ENCODE data around the gene ARHGEF2. TPM values are rescaled to one million over a fixed set of nuclear protein-coding genes. Genes with fewer than 3 reads are reported as not detected.

ARHGEF2 gene
- total RNA-seq, 4 donors from 2014 or later, result 105 to 195 (median 153) TPM

DNA sequence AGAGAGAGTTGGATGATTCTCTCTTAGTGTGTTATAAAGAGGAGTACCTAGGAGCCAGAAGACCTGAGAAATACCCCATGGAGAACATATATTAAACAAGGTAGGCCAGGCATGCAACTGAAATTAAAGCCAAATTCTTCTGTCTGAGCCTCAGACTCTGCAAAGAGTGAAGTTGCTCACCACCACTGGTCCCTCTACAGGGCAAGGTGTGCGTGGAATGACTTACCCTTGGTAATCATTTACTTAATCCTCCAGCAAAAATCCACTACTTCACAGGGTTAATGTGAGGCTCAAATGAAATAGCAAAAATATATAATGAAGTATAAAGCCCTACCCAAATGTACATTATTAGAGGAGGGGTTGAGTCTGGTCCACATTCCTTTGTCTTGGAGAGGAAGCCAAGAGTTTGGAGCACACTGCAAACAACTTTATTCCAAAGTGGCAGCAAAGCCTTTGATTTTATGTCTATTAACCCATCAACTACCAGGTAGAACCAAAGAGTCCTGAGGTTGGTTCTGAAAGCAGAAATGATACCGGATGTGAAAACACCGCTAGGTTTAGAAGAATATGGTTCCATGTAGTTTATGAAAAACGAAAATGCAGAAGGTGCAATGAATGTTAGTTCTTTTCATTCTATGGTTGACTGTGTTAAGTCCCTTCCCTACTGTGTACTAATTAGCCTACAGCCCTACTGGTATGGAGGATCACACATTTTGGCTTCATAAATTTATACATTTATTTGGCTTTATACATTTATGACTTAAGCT lies 33.9 kb upstream of the ARHGEF2 start:
- Histone ChIP-seq H3K9me3 (no peaks in the 10 kb centered on the region), H3K4me1 (peaks cover 0 to 4% (median 0%) of the 10 kb centered on the region in 4 donors), H3K27me3 (no peaks in the 10 kb centered on the region), H3K4me3 (no peak overlapping the region), H3K36me3 (peaks cover 9 to 95% (median 18%) of the 10 kb centered on the region in 3 donors), H3K27ac (no peak overlapping the region)
- no peak for DNase-seq (ENCODE audit: low spot score in 2 of 2)
- WGBS, 2 donors, result 94% methylated on average over 4 of the region's 4 CpGs
- TF ChIP-seq EP300 (IDR thresholded peaks at IDR 0.05), result no peak
- TF ChIP-seq POLR2A (IDR thresholded peaks at IDR 0.05), result no peak

DNA sequence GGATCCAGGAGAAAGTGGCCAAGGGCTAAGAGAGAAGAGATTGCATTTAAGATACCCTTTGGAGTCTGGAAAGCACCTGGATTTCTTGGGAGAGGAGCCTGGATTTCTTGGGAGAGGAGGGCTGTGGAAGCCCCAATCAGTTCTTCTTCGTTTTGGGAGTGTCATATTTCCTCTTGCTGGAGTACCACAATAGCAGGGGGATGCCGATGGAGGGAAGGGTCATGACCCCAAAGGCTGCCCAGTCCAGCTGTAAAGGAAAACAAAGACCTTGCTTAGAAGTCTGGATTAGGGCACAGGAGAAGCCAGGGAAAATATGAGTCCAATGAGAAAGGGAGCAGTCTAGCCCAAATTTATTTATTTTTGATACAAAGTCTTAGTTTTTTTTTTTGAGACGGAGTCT lies 31.1 kb upstream of the ARHGEF2 start:
- Histone ChIP-seq H3K27ac (peak overlapping the region in 1 of 4 donors; percentile 44), H3K4me1 (peaks cover 0 to 6% (median 2%) of the 10 kb centered on the region in 4 donors), H3K36me3 (peaks cover 9 to 66% (median 16%) of the 10 kb centered on the region in 3 donors), H3K4me3 (no peak overlapping the region), H3K27me3 (no peaks in the 10 kb centered on the region), H3K9me3 (no peaks in the 10 kb centered on the region)
- DNase-seq (ENCODE audit: low spot score in 2 of 2), result no peak
- TF ChIP-seq POLR2A (IDR thresholded peaks at IDR 0.05) (no peak), EP300 (IDR thresholded peaks at IDR 0.05) (no peak)
- TF ChIP-seq, protein P1, sequence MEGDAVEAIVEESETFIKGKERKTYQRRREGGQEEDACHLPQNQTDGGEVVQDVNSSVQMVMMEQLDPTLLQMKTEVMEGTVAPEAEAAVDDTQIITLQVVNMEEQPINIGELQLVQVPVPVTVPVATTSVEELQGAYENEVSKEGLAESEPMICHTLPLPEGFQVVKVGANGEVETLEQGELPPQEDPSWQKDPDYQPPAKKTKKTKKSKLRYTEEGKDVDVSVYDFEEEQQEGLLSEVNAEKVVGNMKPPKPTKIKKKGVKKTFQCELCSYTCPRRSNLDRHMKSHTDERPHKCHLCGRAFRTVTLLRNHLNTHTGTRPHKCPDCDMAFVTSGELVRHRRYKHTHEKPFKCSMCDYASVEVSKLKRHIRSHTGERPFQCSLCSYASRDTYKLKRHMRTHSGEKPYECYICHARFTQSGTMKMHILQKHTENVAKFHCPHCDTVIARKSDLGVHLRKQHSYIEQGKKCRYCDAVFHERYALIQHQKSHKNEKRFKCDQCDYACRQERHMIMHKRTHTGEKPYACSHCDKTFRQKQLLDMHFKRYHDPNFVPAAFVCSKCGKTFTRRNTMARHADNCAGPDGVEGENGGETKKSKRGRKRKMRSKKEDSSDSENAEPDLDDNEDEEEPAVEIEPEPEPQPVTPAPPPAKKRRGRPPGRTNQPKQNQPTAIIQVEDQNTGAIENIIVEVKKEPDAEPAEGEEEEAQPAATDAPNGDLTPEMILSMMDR (IDR thresholded peaks at IDR 0.05), result no peak
- 28 to 31% methylated on average over 3 of the region's 3 CpGs for WGBS, 2 donors

DNA sequence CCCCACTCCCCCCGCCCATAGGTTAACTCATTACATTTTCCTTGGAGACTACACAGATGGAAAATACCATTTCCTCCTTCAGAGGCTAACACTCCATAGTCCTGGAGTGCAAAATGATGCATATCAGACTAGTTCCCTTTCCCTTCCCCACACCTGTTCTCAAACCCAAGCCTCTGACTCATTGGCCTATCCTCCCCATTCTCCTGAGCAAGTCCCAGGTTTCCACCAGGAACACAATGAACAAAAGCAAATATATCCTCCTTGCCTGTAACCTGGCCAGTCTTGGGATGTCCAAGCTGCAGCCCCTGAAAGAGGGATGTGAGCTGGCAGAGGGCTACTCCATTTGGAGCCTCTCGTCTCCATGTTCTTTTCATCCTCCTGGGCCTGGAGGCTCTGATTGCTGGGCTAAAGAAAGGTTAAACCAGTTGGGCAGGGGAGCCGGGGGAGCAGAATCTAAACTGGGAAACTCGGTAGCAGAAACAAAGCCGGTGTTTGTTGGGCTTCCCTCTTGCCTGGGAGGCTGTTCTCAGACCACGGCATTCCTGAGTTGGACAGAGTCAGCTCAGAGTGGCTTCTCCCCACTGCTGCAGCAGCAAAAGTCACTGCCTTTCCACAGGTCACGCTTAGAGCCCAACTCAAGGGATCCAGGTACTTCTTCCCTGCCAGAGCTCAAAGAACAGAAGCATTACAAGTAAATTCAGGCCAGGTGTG lies 28.5 kb upstream of the ARHGEF2 start:
- Histone ChIP-seq H3K4me1 (peaks cover 0 to 19% (median 2%) of the 10 kb centered on the region in 4 donors), H3K36me3 (peaks cover 5 to 41% (median 7%) of the 10 kb centered on the region in 3 donors), H3K4me3 (no peak overlapping the region), H3K27me3 (no peaks in the 10 kb centered on the region), H3K27ac (peak overlapping the region; percentile 28 to 78 (median 57)), H3K9me3 (no peaks in the 10 kb centered on the region)
- TF ChIP-seq, protein P1 (IDR thresholded peaks at IDR 0.05), result no peak
- TF ChIP-seq EP300 (IDR thresholded peaks at IDR 0.05), result peak in 1 of 2 donors; percentile 13
- no peak for DNase-seq (ENCODE audit: low spot score in 2 of 2)
- 28 to 37% methylated on average over 7 of the region's 7 CpGs for WGBS, 2 donors

DNA sequence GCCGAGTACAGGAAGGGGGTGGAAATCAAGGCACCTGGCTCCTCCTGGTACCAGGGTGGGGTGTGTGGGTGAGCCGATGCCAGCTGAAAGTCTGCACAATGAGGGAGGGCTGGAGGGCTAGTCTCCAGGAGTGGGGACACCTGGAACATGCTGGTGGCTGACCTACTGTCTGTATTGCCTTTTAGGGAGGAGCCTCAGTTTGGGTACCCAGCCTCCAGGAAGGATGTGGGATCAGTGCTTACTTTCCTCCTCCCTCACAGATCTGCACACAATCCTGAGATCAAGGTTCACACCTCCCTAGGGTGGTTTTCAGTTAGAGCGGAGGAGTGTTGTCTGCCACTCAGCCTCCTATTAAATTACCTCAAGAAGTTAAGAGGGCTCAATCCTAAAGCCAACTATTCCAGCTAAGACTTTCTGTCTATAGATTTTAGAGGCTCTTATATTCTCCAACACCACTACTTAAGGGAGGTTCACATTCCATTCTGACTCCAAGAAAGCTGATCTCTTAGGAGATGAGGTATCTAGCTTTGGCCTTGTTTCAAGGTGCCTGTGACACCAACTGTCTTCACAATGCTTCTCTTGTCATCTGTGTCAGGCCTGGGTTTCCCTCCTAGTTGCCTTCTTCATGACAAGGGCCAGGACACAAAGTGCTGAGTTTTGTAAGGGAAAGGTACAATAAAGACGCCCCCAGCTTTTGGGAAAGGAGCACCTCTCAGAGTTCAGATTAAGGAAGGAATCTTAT lies 26.7 kb upstream of the ARHGEF2 start:
- TF ChIP-seq POLR2A (IDR thresholded peaks at IDR 0.05) (no peak), EP300 (IDR thresholded peaks at IDR 0.05) (no peak)
- TF ChIP-seq, protein P1 (IDR thresholded peaks at IDR 0.05), result no peak
- Histone ChIP-seq H3K4me1 (peaks cover 0 to 32% (median 7%) of the 10 kb centered on the region in 4 donors), H3K36me3 (peaks cover 5 to 23% (median 5%) of the 10 kb centered on the region in 3 donors), H3K27ac (peak overlapping the region in 3 of 4 donors; percentile 42 to 78 (median 65)), H3K4me3 (no peak overlapping the region), H3K27me3 (no peaks in the 10 kb centered on the region), H3K9me3 (no peaks in the 10 kb centered on the region)
- no peak for DNase-seq (ENCODE audit: low spot score in 2 of 2)
- WGBS, 2 donors, result 80 to 84% methylated on average over 4 of the region's 4 CpGs

DNA sequence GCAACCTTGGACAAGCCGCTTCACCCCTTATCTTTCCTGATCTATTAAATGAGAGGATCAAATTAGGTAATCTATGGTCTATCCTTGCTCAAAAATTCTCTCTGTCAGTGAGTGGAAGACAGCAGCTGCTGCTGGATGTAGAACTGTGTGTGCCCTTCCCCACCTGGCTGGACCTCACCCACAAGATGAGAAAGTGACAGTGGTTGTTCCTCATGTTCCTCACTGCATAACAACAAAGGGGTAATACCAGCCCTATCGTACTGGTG lies 25.5 kb upstream of the ARHGEF2 start:
- no peaks in the 10 kb centered on the region for H3K9me3 ChIP-seq
- no peak for DNase-seq (ENCODE audit: low spot score in 2 of 2)
- no peaks in the 10 kb centered on the region for H3K27me3 ChIP-seq
- H3K4me1 ChIP-seq, result peaks cover 0 to 30% (median 7%) of the 10 kb centered on the region in 4 donors
- no peak overlapping the region for H3K4me3 ChIP-seq
- 50 to 64% methylated on average over 2 of the region's 2 CpGs for WGBS, 2 donors
- peak overlapping the region in 1 of 4 donors; percentile 27 for H3K27ac ChIP-seq
- peaks cover 0 to 11% (median 0%) of the 10 kb centered on the region in 3 donors for H3K36me3 ChIP-seq
- TF ChIP-seq POLR2A (IDR thresholded peaks at IDR 0.05) (no peak), EP300 (IDR thresholded peaks at IDR 0.05) (no peak)
- TF ChIP-seq, protein P1 (IDR thresholded peaks at IDR 0.05), result no peak
